Amniotic stem cell (primary cell): Measurements from ENCODE around the gene EIF3D.

Source experiments
- DNase-seq: peaks from one replicate; lab custom pipeline; 2025; lab: John Stamatoyannopoulos, UW

The EIF3D gene

GRCh38 chr22:36506637-36507517, 22.1 kb downstream of the EIF3D start, which contains the start of gene FOXRED2:
TSS of gene FOXRED2 (minus strand) at chr22:36507040. CDS start at chr22:36506422, 618 bp downstream.
- DNase-seq, result peak; percentile 25

- no peak for DNase-seq
Measured at GRCh38 chr22:36505998-36506635, 22.8 kb downstream of the EIF3D start.

- no peak for DNase-seq
Measured at GRCh38 chr22:36497910-36498665, 30.9 kb downstream of the EIF3D start.

- DNase-seq, result no peak
Measured at GRCh38 chr22:36493690-36494110, 35.3 kb downstream of the EIF3D start.

- no peak for DNase-seq
Measured at GRCh38 chr22:36492109-36492508, 36.9 kb downstream of the EIF3D start.

- DNase-seq, result no peak
Measured at GRCh38 chr22:36491155-36491554, 37.8 kb downstream of the EIF3D start.

GRCh38 chr22:36486619-36487384, 42.2 kb downstream of the EIF3D start:
- DNase-seq, result peak; percentile 48

GRCh38 chr22:36481393-36482168, 47.4 kb downstream of the EIF3D start, which contains the start of gene TXN2:
TSS of gene TXN2 (minus strand) at chr22:36481640. CDS start at chr22:36480837, 803 bp downstream.
- peak; percentile 80 for DNase-seq

- no peak for DNase-seq
Measured at GRCh38 chr22:36480941-36481392, 48.0 kb downstream of the EIF3D start.

GRCh38 chr22:36478966-36479365, 50.0 kb downstream of the EIF3D start:
- no peak for DNase-seq

GRCh38 chr22:36475341-36475740, 53.6 kb downstream of the EIF3D start:
- no peak for DNase-seq

- no peak for DNase-seq
Measured at GRCh38 chr22:36472689-36473088, 56.3 kb downstream of the EIF3D start.

- no peak for DNase-seq
Measured at GRCh38 chr22:36471341-36471821, 57.6 kb downstream of the EIF3D start.

- DNase-seq, result no peak
Measured at GRCh38 chr22:36470994-36471331, 58.0 kb downstream of the EIF3D start.

- peak; percentile 73 for DNase-seq
Measured at GRCh38 chr22:36470162-36470993, 58.6 kb downstream of the EIF3D start.

- DNase-seq, result no peak
Measured at GRCh38 chr22:36469094-36469710, 59.8 kb downstream of the EIF3D start.

- peak; percentile 72 for DNase-seq
Measured at GRCh38 chr22:36467946-36468345, 61.0 kb downstream of the EIF3D start.

- no peak for DNase-seq
Measured at GRCh38 chr22:36467042-36467810, 61.7 kb downstream of the EIF3D start.
